Right ventricle myocardium superior (tissue), 1 donor: ENCODE data around the gene UTS2R. TPM values are rescaled to one million over a fixed set of nuclear protein-coding genes. Genes with fewer than 3 reads are reported as not detected.
A peak's percentile ranks its signal among the peaks of the same experiment; 100 is the strongest.
"Not testable (repeated sequence)": the region's sequence is repeated elsewhere in the genome, so short reads cannot be mapped to it uniquely, and the experiment has no call there.

Source experiments
- ATAC-seq: fragments of 200-7000 bp; cut with Tn5 transposase; one replicate; pipeline ENCODE4 v1.9.1; 2020; ENCODE audit warnings: mild to moderate bottlenecking; ENCODE audit not compliant: poor library complexity
- DNase-seq: peaks from one replicate; pipeline ENCODE4 v3.0.0-alpha.2; 2020
- intact Hi-C: fragments of 100-400 bp; cut with DNase I; formaldehyde crosslinking; loops from one replicate; pipeline ENCODE4 v1.11.2; 2022
- total RNA-seq: library from RNA; stranded (reverse); fragmentation: NEBNext Ultra II Directional; extraction: Animal tissue kit (Norgen Biotek cat#: 25700); gene quantifications from one replicate; pipeline ENCODE4 v1.2.1, GENCODE V29; 2021
- donor health status: DM: no; HTN: yes; CAD: no; lungs with severe emphysema.

The UTS2R gene
- total RNA-seq, 1 donor from 2014 or later: 0.81 TPM

- peak; percentile 27 for DNase-seq
- ATAC-seq, intact Hi-C loops: not testable (repeated sequence)
Measured at GRCh38 chr17:82382220-82382932, 10.8 kb downstream of the UTS2R start.

GRCh38 chr17:82382933-82383255, 11.3 kb downstream of the UTS2R start:
- peak; percentile 41 for DNase-seq
- no peak for ATAC-seq
- intact Hi-C loops: no loop called here

GRCh38 chr17:82383411-82383810, 11.8 kb downstream of the UTS2R start:
- intact Hi-C loops: no loop called here
- ATAC-seq: no peak
- DNase-seq: peak; percentile 40

GRCh38 chr17:82384051-82384729, 12.6 kb downstream of the UTS2R start:
- DNase-seq: peak; percentile 35
- no peak for ATAC-seq
- intact Hi-C loops: no loop called here

GRCh38 chr17:82384730-82385481, 13.3 kb downstream of the UTS2R start:
- ATAC-seq: peak; percentile 89
- intact Hi-C loops: no loop called here

DNA sequence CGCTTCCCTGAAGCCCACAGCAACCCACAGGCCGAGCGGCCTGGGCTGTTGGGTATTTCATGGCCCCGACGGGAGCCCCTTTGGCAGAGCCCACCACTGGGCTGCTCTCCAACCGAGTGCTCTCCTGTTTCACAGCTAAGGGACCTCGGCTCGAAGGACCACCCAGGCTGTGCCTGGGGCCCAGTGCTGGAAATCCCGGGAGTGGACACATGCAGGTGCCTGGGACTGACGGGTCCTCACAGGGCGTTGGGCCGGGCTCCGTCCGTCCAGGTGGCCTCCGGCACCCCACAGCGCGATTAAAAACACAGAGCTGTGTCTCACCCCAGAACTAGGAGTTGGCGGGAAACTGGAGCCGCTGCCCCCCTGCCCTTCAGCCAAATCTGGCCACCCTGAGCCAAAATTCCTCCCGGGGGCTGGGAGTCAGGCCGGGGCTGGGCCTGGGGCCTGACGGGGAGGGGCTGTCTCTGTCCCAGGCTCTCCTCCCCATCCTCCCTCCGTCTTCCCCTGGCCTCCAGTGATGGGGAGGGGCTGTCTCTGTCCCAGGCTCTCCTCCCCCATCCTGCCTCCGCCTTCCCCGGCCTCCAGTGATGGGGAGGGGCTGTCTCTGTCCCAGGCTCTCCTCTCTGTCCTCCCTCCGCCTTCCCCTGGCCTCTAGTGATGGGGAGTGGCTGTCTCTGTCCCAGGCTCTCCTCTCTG, 14.1 kb downstream of the UTS2R start:
- DNase-seq: no peak
- ATAC-seq: peak; percentile 15
- intact Hi-C loops: no loop called here

More at GRCh38 chr17:82384730-82385481, 13.3 kb downstream of the UTS2R start:
- DNase-seq: peak; percentile 84

GRCh38 chr17:82386255-82386831, 14.8 kb downstream of the UTS2R start:
- DNase-seq: peak; percentile 62
- peak; percentile 30 for ATAC-seq
- intact Hi-C loops: no loop called here

DNA sequence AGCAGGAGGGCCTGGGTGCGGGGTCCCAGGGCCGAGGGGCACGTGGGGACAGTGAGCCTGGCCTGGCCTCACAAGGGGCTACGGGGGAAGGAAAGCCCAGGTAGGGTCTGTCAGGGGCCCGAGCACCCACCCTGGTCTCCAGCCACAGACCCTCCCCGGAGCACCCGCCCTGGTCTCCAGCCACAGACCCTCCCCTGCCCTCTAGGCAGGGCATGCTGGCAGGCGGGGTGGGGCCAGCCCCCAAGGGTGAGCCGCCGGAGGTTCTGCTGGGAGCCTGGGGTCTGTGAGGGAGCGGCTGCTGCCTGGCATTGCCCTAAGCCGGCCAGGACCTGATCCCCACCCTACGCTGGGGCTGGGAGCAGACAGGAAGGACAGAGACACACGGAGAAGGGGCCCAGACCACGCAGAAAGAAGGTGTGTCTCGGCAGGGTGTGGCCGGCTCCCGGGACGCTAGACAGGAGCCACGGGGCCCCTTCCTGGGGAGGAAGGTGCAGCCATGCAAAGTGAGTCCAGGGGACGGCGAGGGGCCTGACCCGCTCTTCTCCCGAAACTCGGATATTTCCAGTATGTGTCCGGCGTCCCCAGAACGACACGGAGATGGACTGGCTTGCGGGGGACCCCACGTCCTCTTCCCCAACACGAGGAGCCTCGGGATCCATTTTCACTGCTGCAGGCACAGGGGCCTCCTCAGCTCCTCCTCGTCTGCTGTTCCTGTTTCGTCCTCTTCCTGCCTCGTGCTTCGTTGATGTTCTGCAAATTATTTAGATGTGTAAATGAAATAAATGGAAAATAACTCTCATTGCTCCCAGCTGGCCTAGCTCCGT, 15.5 kb downstream of the UTS2R start:
- DNase-seq (no peak), ATAC-seq (no peak)
- intact Hi-C loops: no loop called here

DNA sequence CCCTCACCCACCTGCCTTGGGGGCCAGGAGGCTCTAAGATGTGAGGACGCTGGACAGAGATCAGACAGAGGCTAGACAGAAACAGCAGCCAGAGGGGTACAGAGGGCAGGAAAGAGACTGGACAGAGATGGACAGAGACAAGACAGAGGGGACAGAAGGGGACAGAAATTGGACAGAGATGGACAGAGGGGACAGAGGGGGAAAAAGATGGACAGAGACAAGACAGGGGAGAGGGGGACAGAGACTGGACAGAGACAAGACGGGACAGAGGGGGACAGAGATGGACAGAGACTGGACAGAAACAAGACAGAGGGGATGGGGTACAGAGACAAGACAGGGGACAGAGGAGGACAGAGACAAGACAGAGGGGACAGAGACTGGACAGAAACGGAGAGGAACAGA, 16.1 kb downstream of the UTS2R start:
- intact Hi-C loops: no loop called here
- DNase-seq: no peak
- ATAC-seq: no peak

- DNase-seq: peak; percentile 60
- intact Hi-C loops: no loop called here
- ATAC-seq: peak; percentile 11
Measured at GRCh38 chr17:82388223-82388921, 16.8 kb downstream of the UTS2R start.

DNA sequence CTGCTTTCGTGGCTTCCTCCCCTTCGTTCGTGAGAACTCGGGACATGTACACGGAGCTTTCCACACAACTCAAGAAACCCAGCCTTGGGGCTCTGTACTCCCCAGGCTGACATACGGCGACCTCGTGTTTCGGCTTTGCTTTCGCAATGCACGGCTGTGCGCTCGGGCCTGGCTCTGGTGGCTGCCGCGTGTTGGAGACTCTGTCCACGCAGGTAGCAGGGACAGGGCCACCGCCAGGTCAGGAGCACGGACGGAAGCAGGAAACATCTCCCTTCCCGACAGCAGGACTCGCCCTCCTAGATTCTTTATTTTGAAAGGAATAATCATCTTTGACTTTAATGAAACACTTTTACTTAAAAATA, 17.3 kb downstream of the UTS2R start:
- DNase-seq (no peak), ATAC-seq (no peak)
- intact Hi-C loops: no loop called here

DNA sequence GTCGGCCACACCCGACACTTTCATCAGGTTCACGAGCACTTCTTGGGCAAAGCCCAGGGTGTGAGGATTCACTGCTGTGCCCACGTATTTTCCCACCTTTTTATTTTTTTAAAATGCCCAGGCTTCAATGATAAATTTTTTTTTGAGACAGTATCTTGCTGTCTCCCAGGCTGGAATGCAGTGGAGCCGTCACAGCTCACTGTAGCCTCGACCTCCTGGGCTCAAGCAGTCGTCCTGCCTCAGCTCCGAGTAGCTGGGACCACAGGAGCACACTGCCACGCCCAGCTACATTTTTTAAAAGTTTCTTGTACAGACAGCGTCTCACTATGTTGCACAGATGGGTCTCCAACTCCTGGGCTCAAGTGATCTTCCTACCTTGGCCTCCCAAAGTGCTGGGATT, 17.8 kb downstream of the UTS2R start:
- ATAC-seq: no peak
- no peak for DNase-seq
- intact Hi-C loops: no loop called here

GRCh38 chr17:82390015-82390859, 18.7 kb downstream of the UTS2R start:
- no peak for DNase-seq
- no peak for ATAC-seq

GRCh38 chr17:82390860-82391435, 19.4 kb downstream of the UTS2R start:
- DNase-seq: no peak

More at GRCh38 chr17:82390015-82390859, 18.7 kb downstream of the UTS2R start:
- intact Hi-C loops: no loop called here

DNA sequence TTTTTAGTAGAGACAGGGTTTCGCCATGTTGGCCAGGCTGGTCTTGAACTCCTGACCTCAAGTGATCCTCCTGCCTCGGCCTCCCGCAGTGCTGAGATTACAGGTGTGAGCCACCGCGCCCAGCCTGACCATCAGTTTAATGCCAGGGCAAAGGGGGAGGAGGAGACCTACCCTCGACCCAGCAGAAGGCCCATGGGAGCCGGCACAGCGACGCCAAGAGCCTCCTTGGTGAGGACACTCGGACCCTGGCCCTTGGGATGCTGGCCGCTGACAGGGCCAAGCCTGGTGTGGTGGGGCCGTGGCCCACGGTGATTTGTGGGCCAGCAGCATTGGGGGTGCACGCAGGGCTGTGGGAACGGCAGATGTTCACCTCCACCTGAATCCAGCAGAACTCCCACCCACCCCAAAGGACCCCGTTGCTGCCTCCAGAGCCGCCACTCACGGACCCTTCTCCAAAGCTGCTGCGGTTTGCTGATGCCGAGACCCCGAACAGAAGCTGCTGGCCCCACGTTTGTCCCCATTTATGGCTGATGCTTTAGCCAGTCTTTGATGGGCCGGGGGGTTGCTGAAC, 20.0 kb downstream of the UTS2R start:
- no peak for DNase-seq
- intact Hi-C loops: no loop called here

More at GRCh38 chr17:82390860-82391435, 19.4 kb downstream of the UTS2R start:
- intact Hi-C loops: no loop called here
- ATAC-seq: no peak

More for the DNA sequence above, 20.0 kb downstream of the UTS2R start:
- ATAC-seq: no peak
